Tibial nerve (tissue), 4 donors: ENCODE measurements around the gene NAT10.

Experiments used
- EP300 ChIP-seq, 2 donors: sonication (generic); formaldehyde crosslinking; IDR thresholded peaks; one replicate each; pipeline ENCODE4 v1.6.1; 2017; ENCODE audit warnings: antibody characterized with exemption in 2 of 2, mild to moderate bottlenecking in 1 of 2
- POLR2A ChIP-seq, 2 donors: fragments of 450-650 bp; IDR thresholded peaks; one replicate each; pipeline ENCODE4 v1.6.1; 2017; ENCODE audit warnings: antibody characterized with exemption in 2 of 2, mild to moderate bottlenecking in 2 of 2, moderate library complexity in 2 of 2
- TF ChIP-seq, protein P1 (sequence below), 5 experiments: fragments of 200-600 bp in 3 of 5; fragments of 450-650 bp in 2 of 5; sonication (generic) in 3 of 5; IDR thresholded peaks; one replicate each; pipeline ENCODE4 v1.5.1; 2016 to 2019; ENCODE audit warnings: antibody characterized with exemption in 5 of 5, mild to moderate bottlenecking in 3 of 5, moderate library complexity in 2 of 5

DNA sequence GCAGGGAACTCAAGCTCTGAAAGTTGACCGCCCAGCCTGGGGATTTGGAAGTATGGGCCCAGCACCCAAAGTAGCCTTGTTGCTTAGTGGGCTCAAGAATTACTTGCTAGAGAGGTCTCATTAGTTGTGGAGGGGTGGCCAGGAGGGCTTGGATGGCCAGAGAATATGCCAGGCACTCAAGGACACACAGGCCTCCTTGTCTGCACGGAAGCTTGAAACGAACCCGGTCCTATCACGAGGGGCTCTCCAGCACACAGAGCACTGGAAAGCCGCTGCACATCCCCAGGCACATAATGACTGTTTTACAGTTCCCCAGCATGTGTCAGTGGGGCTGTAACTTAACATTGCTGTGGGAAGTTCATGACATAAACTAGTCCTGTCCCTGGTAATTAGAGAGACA, 55.9 kb downstream of the NAT10 start:
- TF ChIP-seq, protein P1, sequence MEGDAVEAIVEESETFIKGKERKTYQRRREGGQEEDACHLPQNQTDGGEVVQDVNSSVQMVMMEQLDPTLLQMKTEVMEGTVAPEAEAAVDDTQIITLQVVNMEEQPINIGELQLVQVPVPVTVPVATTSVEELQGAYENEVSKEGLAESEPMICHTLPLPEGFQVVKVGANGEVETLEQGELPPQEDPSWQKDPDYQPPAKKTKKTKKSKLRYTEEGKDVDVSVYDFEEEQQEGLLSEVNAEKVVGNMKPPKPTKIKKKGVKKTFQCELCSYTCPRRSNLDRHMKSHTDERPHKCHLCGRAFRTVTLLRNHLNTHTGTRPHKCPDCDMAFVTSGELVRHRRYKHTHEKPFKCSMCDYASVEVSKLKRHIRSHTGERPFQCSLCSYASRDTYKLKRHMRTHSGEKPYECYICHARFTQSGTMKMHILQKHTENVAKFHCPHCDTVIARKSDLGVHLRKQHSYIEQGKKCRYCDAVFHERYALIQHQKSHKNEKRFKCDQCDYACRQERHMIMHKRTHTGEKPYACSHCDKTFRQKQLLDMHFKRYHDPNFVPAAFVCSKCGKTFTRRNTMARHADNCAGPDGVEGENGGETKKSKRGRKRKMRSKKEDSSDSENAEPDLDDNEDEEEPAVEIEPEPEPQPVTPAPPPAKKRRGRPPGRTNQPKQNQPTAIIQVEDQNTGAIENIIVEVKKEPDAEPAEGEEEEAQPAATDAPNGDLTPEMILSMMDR (IDR thresholded peaks at IDR 0.05) = no peak
- TF ChIP-seq POLR2A (IDR thresholded peaks at IDR 0.05) = no peak
- TF ChIP-seq EP300 (IDR thresholded peaks at IDR 0.05) = no peak
